HCT116 (cell line): ENCODE measurements around the gene CFAP61.

Experiments
- CBX3 ChIP-seq: IDR thresholded peaks from 2 replicates; pipeline ENCODE4 v1.6.1; 2012; ENCODE audit warnings: low read depth
- CEBPB ChIP-seq: IDR thresholded peaks from 2 replicates; pipeline ENCODE4 v1.6.1; 2012; ENCODE audit warnings: low read depth
- CTCF ChIP-seq, 3 experiments: fragments of 200-600 bp in 1 of 3; sonication (generic) in 1 of 3; IDR thresholded peaks in 2 of 3; conservative IDR thresholded peaks in 1 of 3; 2 replicates each; pipeline ENCODE4 v1.5.1; 2012 to 2017; ENCODE audit warnings: low read depth in 2 of 3, low read length in 2 of 3, antibody characterized with exemption in 1 of 3, borderline replicate concordance in 1 of 3, control low read depth in 1 of 3, mild to moderate bottlenecking in 1 of 3, mixed read lengths in 1 of 3, mixed run types in 1 of 3, moderate library complexity in 1 of 3; ENCODE audit not compliant: insufficient read depth in 1 of 3
- EGR1 ChIP-seq: IDR thresholded peaks from 2 replicates; pipeline ENCODE4 v1.6.1; 2012; ENCODE audit warnings: low read depth
- EZH2 ChIP-seq: fragments of 200-600 bp; sonication (generic); IDR thresholded peaks from 2 replicates; pipeline ENCODE4 v1.6.1; 2017; ENCODE audit warnings: antibody characterized with exemption, mixed run types
- FOSL1 ChIP-seq: IDR thresholded peaks from 2 replicates; pipeline ENCODE4 v1.6.1; 2012; ENCODE audit warnings: low read depth
- POLR2A ChIP-seq: IDR thresholded peaks from 2 replicates; pipeline ENCODE4 v1.7.0; 2011; ENCODE audit warnings: borderline replicate concordance; ENCODE audit not compliant: insufficient read depth, insufficient read length; ENCODE audit errors: extremely low read depth
- RAD21 ChIP-seq: IDR thresholded peaks from 2 replicates; pipeline ENCODE4 v1.6.1; 2012; ENCODE audit warnings: low read depth, mild to moderate bottlenecking
- TCF7L2 ChIP-seq: IDR thresholded peaks from 2 replicates; pipeline ENCODE4 v1.7.0; 2011; ENCODE audit warnings: borderline replicate concordance, inconsistent platforms; ENCODE audit not compliant: insufficient read depth, insufficient read length; ENCODE audit errors: extremely low read depth
- ZNF274 ChIP-seq: fragments of 200-500 bp; sonication (Bioruptor generic); IDR thresholded peaks from 2 replicates; pipeline ENCODE4 v1.6.1; 2014; ENCODE audit warnings: mild to moderate bottlenecking, low read depth, low read length, inconsistent platforms
- TF ChIP-seq, protein P1 (sequence below): IDR thresholded peaks from 2 replicates; pipeline ENCODE4 v1.6.1; 2012; ENCODE audit warnings: low read depth

DNA sequence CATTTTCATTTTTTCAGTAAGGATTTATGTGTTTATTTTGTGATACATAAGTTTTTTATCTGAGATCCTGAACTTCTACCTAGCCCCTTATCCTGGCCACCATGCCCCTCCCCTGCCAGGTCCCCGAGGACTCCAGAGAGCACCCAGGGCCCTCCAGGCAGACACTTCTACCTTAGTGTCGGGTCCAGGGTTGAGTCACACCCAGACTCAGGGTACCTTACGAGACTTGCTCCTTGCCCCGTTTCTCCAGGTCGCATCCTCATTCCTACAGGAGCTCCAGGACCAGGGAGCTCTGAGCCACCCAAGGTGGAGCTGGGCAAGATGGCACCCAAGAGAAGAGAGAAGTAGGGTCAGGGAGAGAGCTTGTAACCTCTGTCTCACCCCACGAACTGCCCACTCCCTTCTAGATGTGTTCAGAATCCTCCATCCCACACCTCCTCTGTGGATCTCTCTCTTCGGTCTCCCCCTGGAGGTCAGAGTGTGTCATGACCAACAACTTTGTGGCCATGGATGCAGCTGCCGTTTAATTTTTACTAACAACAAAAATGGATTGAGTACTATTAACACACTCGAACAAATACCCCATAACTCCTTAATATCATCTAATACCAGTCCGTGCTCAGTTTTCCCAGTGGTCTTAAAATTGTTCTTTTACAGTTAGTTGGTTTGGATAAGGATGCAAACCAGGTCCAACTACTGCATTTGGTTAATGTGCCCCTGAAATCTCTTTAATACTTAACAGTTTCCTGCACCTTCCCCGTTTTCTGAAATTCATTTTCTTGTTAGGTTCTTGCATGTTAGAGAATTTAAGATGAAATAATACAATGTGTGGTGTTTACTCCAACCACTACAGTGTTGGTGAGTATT, 185.0 kb downstream of the CFAP61 start:
- peak; percentile 27 to 80 (median 77); a peak in 5 of 6 replicates for TF ChIP-seq CTCF (IDR thresholded peaks at IDR 0.05 in 2 of 3, conservative IDR thresholded peaks at IDR 0.05 in 1 of 3; ENCODE audit: borderline replicate concordance in 1 of 3, insufficient read depth in 1 of 3, low read depth in 2 of 3, low read length in 2 of 3)
- no peak for TF ChIP-seq POLR2A
- TF ChIP-seq, protein P1, sequence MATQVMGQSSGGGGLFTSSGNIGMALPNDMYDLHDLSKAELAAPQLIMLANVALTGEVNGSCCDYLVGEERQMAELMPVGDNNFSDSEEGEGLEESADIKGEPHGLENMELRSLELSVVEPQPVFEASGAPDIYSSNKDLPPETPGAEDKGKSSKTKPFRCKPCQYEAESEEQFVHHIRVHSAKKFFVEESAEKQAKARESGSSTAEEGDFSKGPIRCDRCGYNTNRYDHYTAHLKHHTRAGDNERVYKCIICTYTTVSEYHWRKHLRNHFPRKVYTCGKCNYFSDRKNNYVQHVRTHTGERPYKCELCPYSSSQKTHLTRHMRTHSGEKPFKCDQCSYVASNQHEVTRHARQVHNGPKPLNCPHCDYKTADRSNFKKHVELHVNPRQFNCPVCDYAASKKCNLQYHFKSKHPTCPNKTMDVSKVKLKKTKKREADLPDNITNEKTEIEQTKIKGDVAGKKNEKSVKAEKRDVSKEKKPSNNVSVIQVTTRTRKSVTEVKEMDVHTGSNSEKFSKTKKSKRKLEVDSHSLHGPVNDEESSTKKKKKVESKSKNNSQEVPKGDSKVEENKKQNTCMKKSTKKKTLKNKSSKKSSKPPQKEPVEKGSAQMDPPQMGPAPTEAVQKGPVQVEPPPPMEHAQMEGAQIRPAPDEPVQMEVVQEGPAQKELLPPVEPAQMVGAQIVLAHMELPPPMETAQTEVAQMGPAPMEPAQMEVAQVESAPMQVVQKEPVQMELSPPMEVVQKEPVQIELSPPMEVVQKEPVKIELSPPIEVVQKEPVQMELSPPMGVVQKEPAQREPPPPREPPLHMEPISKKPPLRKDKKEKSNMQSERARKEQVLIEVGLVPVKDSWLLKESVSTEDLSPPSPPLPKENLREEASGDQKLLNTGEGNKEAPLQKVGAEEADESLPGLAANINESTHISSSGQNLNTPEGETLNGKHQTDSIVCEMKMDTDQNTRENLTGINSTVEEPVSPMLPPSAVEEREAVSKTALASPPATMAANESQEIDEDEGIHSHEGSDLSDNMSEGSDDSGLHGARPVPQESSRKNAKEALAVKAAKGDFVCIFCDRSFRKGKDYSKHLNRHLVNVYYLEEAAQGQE = no peak
- TF ChIP-seq CEBPB = no peak
- TF ChIP-seq FOSL1 = no peak
- TF ChIP-seq EGR1 = no peak
- TF ChIP-seq RAD21 = peak; percentile 54
- TF ChIP-seq TCF7L2 = no peak
- TF ChIP-seq CBX3 = no peak
- TF ChIP-seq ZNF274 = no peak
- no peak for TF ChIP-seq EZH2
